Measurements from ENCODE around the gene CNNM1.

CNNM1 gene

GRCh38 chr10:99337311-99337811 lies 8.2 kb downstream of the CNNM1 start:
- Histone ChIP-seq H3K4me3 (ENCODE audit: low read depth, low read length) (no peak overlapping the region), H3K4me1 (ENCODE audit: control insufficient read depth, insufficient read depth, low read length) (no peaks in the 10 kb centered on the region), H3K36me3 (ENCODE audit: control insufficient read depth, insufficient read depth, low read length) (no peaks in the 10 kb centered on the region), H3K9me3 (ENCODE audit: control insufficient read depth, insufficient read depth, low read length) (no peaks in the 10 kb centered on the region), H3K27ac (ENCODE audit: low read depth, low read length) (no peak overlapping the region), H3K9ac (ENCODE audit: low read depth, low read length) (no peak overlapping the region), H3K27me3 (ENCODE audit: control insufficient read depth, insufficient read depth, low read length) (peaks cover 7% of the 10 kb centered on the region)

- Histone ChIP-seq H3K4me3 (ENCODE audit: low read depth, low read length) (no peak overlapping the region), H3K27me3 (ENCODE audit: control insufficient read depth, insufficient read depth, low read length) (peaks cover 3% of the 10 kb centered on the region), H3K27ac (ENCODE audit: low read depth, low read length) (no peak overlapping the region)
Observed at GRCh38 chr10:99337901-99338300, 8.7 kb downstream of the CNNM1 start.

GRCh38 chr10:99339077-99339476 lies 9.9 kb downstream of the CNNM1 start:
- H3K36me3 ChIP-seq (ENCODE audit: control insufficient read depth, insufficient read depth, low read length), result no peaks in the 10 kb centered on the region
- no peak overlapping the region for H3K9ac ChIP-seq (ENCODE audit: low read depth, low read length)
- H3K27me3 ChIP-seq (ENCODE audit: control insufficient read depth, insufficient read depth, low read length), result no peaks in the 10 kb centered on the region
- H3K27ac ChIP-seq (ENCODE audit: low read depth, low read length), result no peak overlapping the region
- no peak overlapping the region for H3K4me3 ChIP-seq (ENCODE audit: low read depth, low read length)
- H3K4me1 ChIP-seq (ENCODE audit: control insufficient read depth, insufficient read depth, low read length), result no peaks in the 10 kb centered on the region
- no peaks in the 10 kb centered on the region for H3K9me3 ChIP-seq (ENCODE audit: control insufficient read depth, insufficient read depth, low read length)

More at GRCh38 chr10:99337901-99338300, 8.7 kb downstream of the CNNM1 start:
- Histone ChIP-seq H3K36me3 (ENCODE audit: control insufficient read depth, insufficient read depth, low read length) (no peaks in the 10 kb centered on the region), H3K9ac (ENCODE audit: low read depth, low read length) (no peak overlapping the region), H3K4me1 (ENCODE audit: control insufficient read depth, insufficient read depth, low read length) (no peaks in the 10 kb centered on the region), H3K9me3 (ENCODE audit: control insufficient read depth, insufficient read depth, low read length) (no peaks in the 10 kb centered on the region)

- H3K4me3 ChIP-seq (ENCODE audit: low read depth, low read length), result no peak overlapping the region
- no peaks in the 10 kb centered on the region for H3K27me3 ChIP-seq (ENCODE audit: control insufficient read depth, insufficient read depth, low read length)
- no peaks in the 10 kb centered on the region for H3K36me3 ChIP-seq (ENCODE audit: control insufficient read depth, insufficient read depth, low read length)
- H3K9me3 ChIP-seq (ENCODE audit: control insufficient read depth, insufficient read depth, low read length), result no peaks in the 10 kb centered on the region
- H3K9ac ChIP-seq (ENCODE audit: low read depth, low read length), result no peak overlapping the region
- H3K4me1 ChIP-seq (ENCODE audit: control insufficient read depth, insufficient read depth, low read length), result no peaks in the 10 kb centered on the region
- H3K27ac ChIP-seq (ENCODE audit: low read depth, low read length), result no peak overlapping the region
Observed at GRCh38 chr10:99339563-99340047, 10.4 kb downstream of the CNNM1 start.

- Histone ChIP-seq H3K27ac (ENCODE audit: low read depth, low read length) (no peak overlapping the region), H3K9me3 (ENCODE audit: control insufficient read depth, insufficient read depth, low read length) (no peaks in the 10 kb centered on the region), H3K4me3 (ENCODE audit: low read depth, low read length) (no peak overlapping the region), H3K27me3 (ENCODE audit: control insufficient read depth, insufficient read depth, low read length) (no peaks in the 10 kb centered on the region), H3K36me3 (ENCODE audit: control insufficient read depth, insufficient read depth, low read length) (no peaks in the 10 kb centered on the region), H3K4me1 (ENCODE audit: control insufficient read depth, insufficient read depth, low read length) (no peaks in the 10 kb centered on the region), H3K9ac (ENCODE audit: low read depth, low read length) (no peak overlapping the region)
Observed at GRCh38 chr10:99340650-99341049, 11.5 kb downstream of the CNNM1 start.

GRCh38 chr10:99341248-99341647 lies 12.1 kb downstream of the CNNM1 start:
- Histone ChIP-seq H3K27me3 (ENCODE audit: control insufficient read depth, insufficient read depth, low read length) (no peaks in the 10 kb centered on the region), H3K4me1 (ENCODE audit: control insufficient read depth, insufficient read depth, low read length) (no peaks in the 10 kb centered on the region), H3K36me3 (ENCODE audit: control insufficient read depth, insufficient read depth, low read length) (no peaks in the 10 kb centered on the region), H3K27ac (ENCODE audit: low read depth, low read length) (no peak overlapping the region), H3K9ac (ENCODE audit: low read depth, low read length) (no peak overlapping the region), H3K4me3 (ENCODE audit: low read depth, low read length) (no peak overlapping the region), H3K9me3 (ENCODE audit: control insufficient read depth, insufficient read depth, low read length) (no peaks in the 10 kb centered on the region)

GRCh38 chr10:99341860-99342490 lies 12.8 kb downstream of the CNNM1 start:
- no peak overlapping the region for H3K4me3 ChIP-seq (ENCODE audit: low read depth, low read length)
- no peak overlapping the region for H3K27ac ChIP-seq (ENCODE audit: low read depth, low read length)
- no peaks in the 10 kb centered on the region for H3K36me3 ChIP-seq (ENCODE audit: control insufficient read depth, insufficient read depth, low read length)
- H3K9ac ChIP-seq (ENCODE audit: low read depth, low read length), result no peak overlapping the region
- no peaks in the 10 kb centered on the region for H3K9me3 ChIP-seq (ENCODE audit: control insufficient read depth, insufficient read depth, low read length)
- no peaks in the 10 kb centered on the region for H3K4me1 ChIP-seq (ENCODE audit: control insufficient read depth, insufficient read depth, low read length)
- no peaks in the 10 kb centered on the region for H3K27me3 ChIP-seq (ENCODE audit: control insufficient read depth, insufficient read depth, low read length)

GRCh38 chr10:99343262-99343661 lies 14.1 kb downstream of the CNNM1 start:
- Histone ChIP-seq H3K9ac (ENCODE audit: low read depth, low read length) (no peak overlapping the region), H3K9me3 (ENCODE audit: control insufficient read depth, insufficient read depth, low read length) (no peaks in the 10 kb centered on the region), H3K4me3 (ENCODE audit: low read depth, low read length) (no peak overlapping the region), H3K36me3 (ENCODE audit: control insufficient read depth, insufficient read depth, low read length) (no peaks in the 10 kb centered on the region), H3K27me3 (ENCODE audit: control insufficient read depth, insufficient read depth, low read length) (no peaks in the 10 kb centered on the region), H3K27ac (ENCODE audit: low read depth, low read length) (no peak overlapping the region), H3K4me1 (ENCODE audit: control insufficient read depth, insufficient read depth, low read length) (no peaks in the 10 kb centered on the region)

- no peak overlapping the region for H3K27ac ChIP-seq (ENCODE audit: low read depth, low read length)
- H3K27me3 ChIP-seq (ENCODE audit: control insufficient read depth, insufficient read depth, low read length), result no peaks in the 10 kb centered on the region
- H3K4me1 ChIP-seq (ENCODE audit: control insufficient read depth, insufficient read depth, low read length), result no peaks in the 10 kb centered on the region
Observed at GRCh38 chr10:99344715-99345114, 15.6 kb downstream of the CNNM1 start.

GRCh38 chr10:99345350-99345749 lies 16.2 kb downstream of the CNNM1 start:
- Histone ChIP-seq H3K27me3 (ENCODE audit: control insufficient read depth, insufficient read depth, low read length) (no peaks in the 10 kb centered on the region), H3K4me1 (ENCODE audit: control insufficient read depth, insufficient read depth, low read length) (no peaks in the 10 kb centered on the region), H3K27ac (ENCODE audit: low read depth, low read length) (no peak overlapping the region), H3K4me3 (ENCODE audit: low read depth, low read length) (no peak overlapping the region), H3K36me3 (ENCODE audit: control insufficient read depth, insufficient read depth, low read length) (no peaks in the 10 kb centered on the region), H3K9ac (ENCODE audit: low read depth, low read length) (no peak overlapping the region), H3K9me3 (ENCODE audit: control insufficient read depth, insufficient read depth, low read length) (no peaks in the 10 kb centered on the region)

More at GRCh38 chr10:99344715-99345114, 15.6 kb downstream of the CNNM1 start:
- no peak overlapping the region for H3K4me3 ChIP-seq (ENCODE audit: low read depth, low read length)
- no peak overlapping the region for H3K9ac ChIP-seq (ENCODE audit: low read depth, low read length)
- H3K36me3 ChIP-seq (ENCODE audit: control insufficient read depth, insufficient read depth, low read length), result no peaks in the 10 kb centered on the region
- H3K9me3 ChIP-seq (ENCODE audit: control insufficient read depth, insufficient read depth, low read length), result no peaks in the 10 kb centered on the region

- H3K36me3 ChIP-seq (ENCODE audit: control insufficient read depth, insufficient read depth, low read length), result no peaks in the 10 kb centered on the region
- H3K9me3 ChIP-seq (ENCODE audit: control insufficient read depth, insufficient read depth, low read length), result no peaks in the 10 kb centered on the region
- no peak overlapping the region for H3K4me3 ChIP-seq (ENCODE audit: low read depth, low read length)
- no peaks in the 10 kb centered on the region for H3K27me3 ChIP-seq (ENCODE audit: control insufficient read depth, insufficient read depth, low read length)
- H3K4me1 ChIP-seq (ENCODE audit: control insufficient read depth, insufficient read depth, low read length), result no peaks in the 10 kb centered on the region
- no peak overlapping the region for H3K27ac ChIP-seq (ENCODE audit: low read depth, low read length)
- no peak overlapping the region for H3K9ac ChIP-seq (ENCODE audit: low read depth, low read length)
Observed at GRCh38 chr10:99346247-99346646, 17.1 kb downstream of the CNNM1 start.
